Measurements from ENCODE around the gene ALDH3A1. TPM values are rescaled to one million over a fixed set of nuclear protein-coding genes. Genes with fewer than 3 reads are reported as not detected.

Gene ALDH3A1
- 0.61 TPM in 1 of 2 replicates, not detected in the other for total RNA-seq

GRCh38 chr17:19747829-19748806 is at the start of gene ALDH3A1:
ALDH3A1 (minus strand) TSS chr17:19748298; CDS start chr17:19745129, 3,169 bp downstream.

GRCh38 chr17:19716108-19717030 is 31.7 kb downstream of the ALDH3A1 start, which contains the start of gene SLC47A2:
SLC47A2 (minus strand) TSS chr17:19716584; CDS start chr17:19716555, 29 bp downstream.

Other genes with a start within 250 kb of the ALDH3A1 start
- 2.3 and 4.4 TPM in 2 replicates for gene SLC47A1, start 214.4 kb downstream of the ALDH3A1 start, total RNA-seq
- gene ALDH3A2, start 99.5 kb downstream of the ALDH3A1 start, total RNA-seq, result 50.7 and 69.1 TPM in 2 replicates
- not detected in 2 replicates for gene SLC47A2, start 31.7 kb downstream of the ALDH3A1 start, total RNA-seq
- 12.0 and 17.5 TPM in 2 replicates for gene ULK2, start 119.6 kb upstream of the ALDH3A1 start, total RNA-seq
- gene AKAP10, start 229.5 kb upstream of the ALDH3A1 start, total RNA-seq, result 13.6 and 17.0 TPM in 2 replicates